Activated CD4-positive, alpha-beta T cell treated with anti-CD3 and anti-CD28 coated beads for 24 hours (primary cell): ENCODE measurements around the gene RPL21.

Experiments
- DNase-seq, 2 donors: peaks; one replicate each; pipeline ENCODE4 v3.0.0-alpha.2; 2020; ENCODE audit warnings: low read depth in 2 of 2

Gene RPL21

DNA sequence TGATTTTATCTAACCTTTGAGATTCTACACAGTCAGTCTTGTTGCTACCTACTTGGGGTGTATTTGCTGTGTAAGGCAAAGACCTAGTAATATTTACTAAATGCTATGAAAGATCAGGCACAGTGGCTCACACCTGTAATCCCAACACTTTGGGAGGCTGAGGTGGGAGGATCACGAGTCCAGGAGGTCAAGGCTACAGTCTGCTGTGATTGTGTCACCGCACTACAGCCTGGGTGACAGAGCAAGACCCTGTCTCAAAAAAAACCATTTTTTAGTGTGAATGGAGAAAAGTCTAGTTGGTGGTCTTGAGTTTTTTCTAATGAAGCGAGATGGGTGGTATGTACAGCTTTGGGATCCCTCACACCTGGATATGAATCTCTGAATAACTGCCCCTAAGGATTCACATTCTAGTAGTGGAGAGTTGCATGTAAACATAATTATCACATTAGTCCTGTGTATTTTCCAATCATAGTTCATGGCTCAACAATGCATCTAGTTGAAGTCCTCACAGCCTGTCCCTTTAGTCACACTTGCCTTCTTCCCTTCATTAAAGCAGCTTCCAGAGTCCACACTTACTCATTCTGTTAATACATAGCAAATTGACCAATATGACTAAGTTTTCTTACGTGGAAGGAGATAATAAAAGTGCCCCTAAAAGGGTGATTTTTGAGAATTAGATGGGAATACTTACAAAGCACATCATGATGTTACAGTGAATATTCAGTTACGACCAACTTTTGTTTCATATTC, 7.5 kb downstream of the RPL21 start:
- DNase-seq: no peak

DNA sequence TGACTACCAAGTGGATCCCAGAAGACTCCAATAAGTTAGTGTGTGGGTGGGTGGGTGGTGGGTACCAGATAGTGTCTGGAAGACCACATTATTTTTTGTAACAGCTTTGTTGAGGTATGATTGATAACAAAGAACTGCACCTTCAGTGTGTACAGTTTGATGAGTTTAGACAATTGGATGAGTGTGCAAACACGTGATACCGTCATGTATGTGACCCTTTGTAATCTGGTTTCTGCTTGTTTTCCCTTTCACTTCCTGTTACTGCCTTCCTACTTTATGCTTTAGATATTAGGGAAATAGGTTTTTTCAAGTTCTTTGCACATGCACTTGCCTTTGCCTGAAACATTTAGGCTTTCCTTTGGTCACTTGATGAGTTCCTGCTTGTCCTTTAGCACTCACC, 8.5 kb downstream of the RPL21 start:
- no peak for DNase-seq

- no peak for DNase-seq
These were observed 10.0 kb downstream of the RPL21 start for GRCh38 chr13:27261396-27261795.

- DNase-seq: no peak
These were observed 12.1 kb downstream of the RPL21 start for GRCh38 chr13:27263438-27263837.

- no peak for DNase-seq
These were observed 12.8 kb downstream of the RPL21 start for GRCh38 chr13:27264181-27264580.

DNA sequence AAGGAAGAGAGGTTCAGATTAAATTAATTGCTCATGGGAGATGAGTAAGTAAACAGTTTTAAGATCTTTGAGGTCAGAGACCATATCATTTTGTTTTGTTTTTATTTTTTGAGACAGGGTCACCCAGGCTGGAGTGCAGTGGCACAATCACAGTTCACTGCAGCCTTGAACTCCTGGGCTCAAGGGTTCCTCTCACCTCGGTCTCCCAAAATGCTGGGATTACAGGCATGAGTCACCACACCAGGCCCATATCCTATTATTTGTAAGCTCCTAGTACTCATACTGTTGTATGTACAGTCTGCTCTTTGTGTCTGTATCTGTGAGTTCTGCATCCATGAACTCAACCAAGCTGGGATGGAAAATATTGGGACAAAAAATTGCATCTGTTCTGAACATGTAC, 13.3 kb downstream of the RPL21 start:
- DNase-seq: no peak

- no peak for DNase-seq
These were observed 15.6 kb downstream of the RPL21 start for GRCh38 chr13:27266917-27267316.

- DNase-seq: no peak
These were observed 16.2 kb downstream of the RPL21 start for GRCh38 chr13:27267596-27267995.

DNA sequence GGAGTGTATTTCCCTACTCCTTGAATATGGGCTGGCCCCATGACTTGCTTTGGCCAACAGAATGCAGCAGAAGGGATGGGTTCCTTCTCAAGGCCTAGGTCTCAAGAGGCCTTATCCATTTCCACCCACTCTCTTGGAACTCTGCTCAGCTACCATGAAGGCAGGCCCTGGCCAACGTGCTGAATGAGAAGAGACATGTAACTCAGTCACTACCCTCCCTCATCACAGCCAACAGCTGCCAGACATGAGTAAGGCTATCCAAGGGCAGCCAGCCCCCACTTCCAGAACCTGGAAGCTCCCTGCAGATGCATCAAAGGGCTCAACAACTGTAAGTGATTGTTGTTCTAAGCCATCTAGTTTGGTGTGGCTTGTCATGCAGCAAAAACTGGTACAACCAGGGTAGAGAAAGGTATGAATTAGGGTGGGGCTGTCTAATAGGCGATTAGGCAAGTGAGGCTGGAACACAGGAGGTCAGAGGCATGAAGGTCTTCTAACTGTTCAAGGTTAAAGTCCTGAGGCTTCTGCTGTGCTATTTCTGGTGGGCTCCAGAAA, 17.8 kb downstream of the RPL21 start:
- DNase-seq: no peak

- peak; percentile 54 to 68 for DNase-seq
These were observed 19.5 kb downstream of the RPL21 start, which contains the start of gene RASL11A for GRCh38 chr13:27270594-27271520. Gene RASL11A, plus strand, starts transcription at chr13:27270830. Its CDS starts 115 bp downstream, at chr13:27270945.

GRCh38 chr13:27271570-27272096, 20.3 kb downstream of the RPL21 start:
- DNase-seq: no peak

GRCh38 chr13:27273658-27274425, 22.5 kb downstream of the RPL21 start:
- DNase-seq: no peak

- no peak for DNase-seq
These were observed 23.3 kb downstream of the RPL21 start for GRCh38 chr13:27274631-27275030.

- DNase-seq: no peak
These were observed 24.8 kb downstream of the RPL21 start for GRCh38 chr13:27276188-27276587.

GRCh38 chr13:27279506-27279905, 28.1 kb downstream of the RPL21 start:
- DNase-seq: no peak

- DNase-seq: no peak
These were observed 28.8 kb downstream of the RPL21 start for GRCh38 chr13:27280009-27280656.

DNA sequence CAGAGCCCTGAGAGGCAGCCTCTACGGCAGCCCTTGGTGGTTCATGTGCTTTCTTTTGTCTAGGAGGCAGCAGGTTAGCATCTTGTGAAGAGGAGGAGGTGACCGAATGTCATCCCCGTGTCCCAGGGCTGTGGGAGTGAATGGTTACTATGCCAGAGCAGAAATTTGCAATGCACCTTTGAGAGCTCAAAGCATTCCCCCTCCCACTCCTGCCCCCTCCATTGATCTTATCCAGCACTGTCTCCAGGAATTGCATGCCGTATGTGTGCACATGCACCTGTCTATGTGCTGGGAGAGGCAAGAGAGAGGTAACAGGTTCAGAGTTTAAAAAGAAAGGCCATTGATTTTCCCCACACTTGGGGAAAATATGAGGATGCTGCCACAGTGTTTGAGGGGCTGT, 29.5 kb downstream of the RPL21 start:
- DNase-seq: no peak

DNA sequence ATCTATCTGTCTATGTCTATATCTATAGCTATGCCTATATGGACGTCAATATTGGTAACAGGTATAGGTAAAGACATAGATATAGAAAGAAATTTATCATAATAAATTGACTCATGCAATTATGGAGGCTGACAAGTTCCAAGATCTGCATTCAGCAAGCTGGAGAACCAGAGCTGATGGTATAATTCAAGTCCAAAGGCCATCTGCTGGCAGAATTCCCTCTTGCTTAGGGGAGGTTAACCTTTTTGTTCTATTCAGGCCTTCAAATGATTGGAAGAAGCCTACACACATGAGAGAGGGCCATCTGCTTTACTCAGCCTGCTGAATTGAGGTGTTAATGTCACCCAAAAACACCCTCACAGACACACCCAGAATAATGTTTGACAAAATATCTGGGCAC, 30.1 kb downstream of the RPL21 start:
- DNase-seq: no peak

GRCh38 chr13:27283906-27284493, 32.6 kb downstream of the RPL21 start:
- no peak for DNase-seq

DNA sequence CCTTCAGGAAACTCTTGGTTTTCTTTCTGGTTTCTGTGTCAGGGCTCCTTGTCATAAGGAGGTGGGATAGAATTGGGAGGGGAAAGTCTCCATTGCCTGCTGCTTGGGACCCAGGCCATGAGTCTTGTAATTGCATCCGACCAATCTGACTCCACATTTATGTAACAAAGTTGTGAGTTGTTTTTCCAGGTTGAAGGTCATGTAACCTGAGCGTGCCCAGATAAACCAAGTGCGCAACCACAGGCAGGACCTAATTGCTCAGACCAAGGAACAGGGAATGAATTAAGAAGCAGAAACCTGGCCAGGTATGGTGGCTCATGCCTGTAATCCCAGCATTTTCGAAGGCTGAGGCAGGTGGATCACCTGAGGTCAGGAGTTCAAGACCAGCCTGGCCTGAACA, 37.0 kb downstream of the RPL21 start:
- no peak for DNase-seq
